DOHH2 (cell line): ENCODE measurements around the gene C2CD4D.

Experiments used
- CTCF ChIP-seq: fragments of 200-600 bp; sonication (generic); IDR thresholded peaks from one replicate; pipeline ENCODE4 v1.5.1; 2014; ENCODE audit warnings: antibody characterized with exemption, mild to moderate bottlenecking, low read depth, low read length; ENCODE audit not compliant: poor library complexity, severe bottlenecking
- EZH2phosphoT487 ChIP-seq: fragments of 200-600 bp; sonication (generic); IDR thresholded peaks from 2 replicates; pipeline ENCODE4 v1.6.1; 2017; ENCODE audit warnings: borderline replicate concordance, mild to moderate bottlenecking, antibody characterized with exemption, low read length, moderate library complexity, mixed read lengths

- TF ChIP-seq CTCF (no peak), EZH2phosphoT487 (no peak)
Measured at GRCh38 chr1:151887028-151887427, 47.4 kb upstream of the C2CD4D start.
